ENCODE data around the gene CAP1.

CAP1 gene

DNA sequence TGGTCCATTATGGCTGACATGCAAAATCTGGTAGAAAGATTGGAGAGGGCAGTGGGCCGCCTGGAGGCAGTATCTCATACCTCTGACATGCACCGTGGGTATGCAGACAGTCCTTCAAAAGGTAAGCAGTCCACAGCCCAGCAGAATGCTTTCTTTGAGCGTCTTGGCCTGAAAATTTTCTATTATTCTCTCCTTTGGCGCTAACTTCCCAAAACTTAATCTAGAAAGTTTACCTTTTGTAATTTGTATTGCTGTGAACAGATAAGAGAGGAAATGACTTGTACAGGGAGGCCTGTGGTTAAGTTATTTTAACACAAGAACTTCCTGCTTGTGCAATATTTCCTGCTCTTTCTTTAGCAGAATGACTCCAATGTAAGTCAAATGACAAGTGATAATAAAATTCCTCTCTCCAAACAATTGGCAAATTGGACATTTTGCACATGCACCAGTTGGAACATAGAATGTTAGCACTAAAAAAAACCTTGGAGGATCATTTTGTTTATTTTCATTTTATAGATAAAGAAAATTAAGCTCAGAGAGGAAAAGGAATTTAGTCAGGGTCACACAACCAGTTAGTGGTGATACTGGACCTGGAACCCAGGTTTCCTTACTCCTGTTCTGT, 18.9 kb downstream of the CAP1 start:
- Mint-ChIP-seq H3K36me3 (ENCODE audit: low read depth) (peaks cover 44% of the 10 kb centered on the region), H3K27me3 (ENCODE audit: low read depth) (no peaks in the 10 kb centered on the region), H3K4me3 (no peak overlapping the region), H3K9me3 (no peaks in the 10 kb centered on the region), H3K4me1 (no peaks in the 10 kb centered on the region), H3K27ac (no peak overlapping the region)
- TF ChIP-seq, protein P1, sequence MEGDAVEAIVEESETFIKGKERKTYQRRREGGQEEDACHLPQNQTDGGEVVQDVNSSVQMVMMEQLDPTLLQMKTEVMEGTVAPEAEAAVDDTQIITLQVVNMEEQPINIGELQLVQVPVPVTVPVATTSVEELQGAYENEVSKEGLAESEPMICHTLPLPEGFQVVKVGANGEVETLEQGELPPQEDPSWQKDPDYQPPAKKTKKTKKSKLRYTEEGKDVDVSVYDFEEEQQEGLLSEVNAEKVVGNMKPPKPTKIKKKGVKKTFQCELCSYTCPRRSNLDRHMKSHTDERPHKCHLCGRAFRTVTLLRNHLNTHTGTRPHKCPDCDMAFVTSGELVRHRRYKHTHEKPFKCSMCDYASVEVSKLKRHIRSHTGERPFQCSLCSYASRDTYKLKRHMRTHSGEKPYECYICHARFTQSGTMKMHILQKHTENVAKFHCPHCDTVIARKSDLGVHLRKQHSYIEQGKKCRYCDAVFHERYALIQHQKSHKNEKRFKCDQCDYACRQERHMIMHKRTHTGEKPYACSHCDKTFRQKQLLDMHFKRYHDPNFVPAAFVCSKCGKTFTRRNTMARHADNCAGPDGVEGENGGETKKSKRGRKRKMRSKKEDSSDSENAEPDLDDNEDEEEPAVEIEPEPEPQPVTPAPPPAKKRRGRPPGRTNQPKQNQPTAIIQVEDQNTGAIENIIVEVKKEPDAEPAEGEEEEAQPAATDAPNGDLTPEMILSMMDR (IDR thresholded peaks at IDR 0.05; ENCODE audit: unreplicated experiment in 3 of 3), result no peak

DNA sequence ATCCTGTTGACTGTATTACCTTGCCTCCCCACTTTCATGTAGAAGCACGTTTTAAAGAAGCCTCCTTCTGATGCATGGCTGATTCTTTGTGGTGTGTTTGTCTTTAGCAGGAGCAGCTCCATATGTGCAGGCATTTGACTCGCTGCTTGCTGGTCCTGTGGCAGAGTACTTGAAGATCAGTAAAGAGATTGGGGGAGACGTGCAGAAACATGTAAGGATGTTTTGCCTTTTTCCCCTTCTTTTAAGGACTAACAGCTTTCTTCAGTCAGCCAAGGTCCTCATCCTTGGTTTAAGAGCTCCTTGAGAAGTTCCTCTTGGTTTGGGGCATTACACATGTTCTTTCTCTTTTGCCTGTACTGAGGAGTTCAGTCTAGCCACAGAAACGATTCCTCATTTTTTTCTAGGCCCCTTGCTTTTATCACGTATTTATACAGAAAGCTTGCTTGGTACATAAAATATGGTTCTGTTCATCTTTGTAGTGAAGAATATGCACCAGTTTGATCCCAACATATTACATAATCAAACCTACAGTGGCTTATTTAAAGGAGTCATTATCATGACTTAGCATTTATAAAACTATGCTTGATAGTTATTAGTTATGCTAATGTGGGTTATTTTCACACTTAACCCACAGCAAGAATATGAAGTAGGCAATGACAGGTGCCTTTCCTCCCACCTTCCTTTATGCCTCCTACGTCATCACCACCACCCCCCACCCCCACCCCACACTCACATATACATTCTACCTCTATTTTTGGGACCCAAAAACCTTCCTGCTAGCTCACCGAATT, 19.6 kb downstream of the CAP1 start:
- H3K27ac Mint-ChIP-seq, result no peak overlapping the region
- H3K4me1 Mint-ChIP-seq, result no peaks in the 10 kb centered on the region
- peaks cover 51% of the 10 kb centered on the region for H3K36me3 Mint-ChIP-seq (ENCODE audit: low read depth)
- H3K4me3 Mint-ChIP-seq, result no peak overlapping the region
- H3K9me3 Mint-ChIP-seq, result no peaks in the 10 kb centered on the region
- no peaks in the 10 kb centered on the region for H3K27me3 Mint-ChIP-seq (ENCODE audit: low read depth)
- TF ChIP-seq, protein P1 (IDR thresholded peaks at IDR 0.05; ENCODE audit: unreplicated experiment in 3 of 3), result no peak

DNA sequence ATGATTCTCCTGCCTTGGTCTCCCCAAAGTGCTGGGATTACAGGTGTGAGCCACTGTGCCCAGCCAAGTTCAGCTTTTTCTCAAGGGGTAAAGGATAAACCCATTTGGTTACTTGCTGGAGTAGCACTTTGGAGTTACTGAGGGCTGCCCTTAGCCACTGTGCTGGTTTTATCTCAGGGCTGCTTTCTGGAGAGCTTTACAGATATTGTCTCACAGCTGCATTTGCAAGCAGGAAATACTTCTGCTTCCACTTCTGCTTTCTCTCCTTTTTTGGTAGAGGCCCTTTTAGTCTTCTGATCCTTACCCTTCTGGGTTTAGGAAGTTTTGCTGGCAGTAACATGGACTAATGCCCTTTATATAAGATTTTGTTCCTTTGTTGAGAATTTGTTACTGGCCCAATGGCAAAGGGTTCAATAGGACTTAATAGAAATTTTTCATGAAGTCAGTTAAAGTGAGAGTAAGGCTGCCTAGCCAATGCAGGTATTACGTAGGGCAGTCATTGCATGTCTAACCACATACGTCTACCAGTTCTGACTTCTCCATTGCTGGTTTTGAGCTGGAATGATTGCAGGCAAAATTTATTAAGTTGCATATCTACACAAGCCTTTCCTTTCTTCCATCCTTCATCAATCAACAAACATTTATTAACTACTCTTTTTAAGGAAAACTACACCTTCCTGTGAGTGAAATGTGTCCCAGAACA, 24.4 kb downstream of the CAP1 start:
- Mint-ChIP-seq H3K4me3 (no peak overlapping the region), H3K4me1 (no peaks in the 10 kb centered on the region), H3K9me3 (no peaks in the 10 kb centered on the region), H3K36me3 (ENCODE audit: low read depth) (peaks cover 82% of the 10 kb centered on the region), H3K27me3 (ENCODE audit: low read depth) (no peaks in the 10 kb centered on the region), H3K27ac (no peak overlapping the region)
- TF ChIP-seq, protein P1 (IDR thresholded peaks at IDR 0.05; ENCODE audit: unreplicated experiment in 3 of 3), result no peak

DNA sequence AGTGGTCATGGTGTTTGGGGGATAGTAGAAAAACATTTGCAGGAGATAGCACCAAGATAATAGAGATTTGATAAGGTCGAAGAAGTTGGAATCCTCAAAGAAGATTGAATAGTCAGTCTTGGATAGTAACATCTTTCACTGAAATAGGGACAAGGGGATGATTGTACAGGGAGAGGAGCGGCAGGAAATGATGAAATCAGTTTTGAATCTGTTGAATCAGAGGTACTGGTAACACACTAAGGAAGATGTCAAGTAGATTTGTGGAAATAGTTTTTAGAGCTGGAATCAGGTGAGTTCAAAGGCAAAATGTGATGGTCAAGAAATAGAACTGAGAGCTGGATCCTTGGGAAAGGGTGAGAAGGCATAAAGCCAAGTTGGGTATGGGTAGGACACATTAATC, 26.5 kb downstream of the CAP1 start:
- Mint-ChIP-seq H3K4me3 (no peak overlapping the region), H3K4me1 (no peaks in the 10 kb centered on the region), H3K27ac (no peak overlapping the region), H3K36me3 (ENCODE audit: low read depth) (peaks cover 84% of the 10 kb centered on the region), H3K9me3 (no peaks in the 10 kb centered on the region), H3K27me3 (ENCODE audit: low read depth) (no peaks in the 10 kb centered on the region)
- TF ChIP-seq, protein P1 (IDR thresholded peaks at IDR 0.05; ENCODE audit: unreplicated experiment in 3 of 3), result no peak

DNA sequence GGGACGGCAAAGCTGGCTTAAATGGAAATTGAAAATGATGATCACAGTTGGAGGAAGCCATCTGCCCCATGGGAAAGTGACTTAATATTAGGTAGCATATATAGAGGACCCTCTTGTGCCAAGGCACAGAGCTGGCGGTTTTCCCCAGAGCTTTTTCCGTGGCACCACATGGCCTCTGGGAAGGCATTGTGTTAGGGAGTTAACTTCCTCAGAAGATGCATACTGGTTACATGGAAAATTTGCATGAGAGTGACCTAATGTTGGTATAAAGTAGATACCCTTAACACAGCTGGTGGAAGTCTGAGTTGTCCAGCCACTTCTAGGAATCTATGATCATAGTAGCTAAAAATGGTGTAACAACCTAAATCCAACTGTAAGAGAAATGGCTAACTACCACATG, 27.3 kb downstream of the CAP1 start:
- no peaks in the 10 kb centered on the region for H3K9me3 Mint-ChIP-seq
- no peak overlapping the region for H3K27ac Mint-ChIP-seq
- H3K4me1 Mint-ChIP-seq, result no peaks in the 10 kb centered on the region
- no peak overlapping the region for H3K4me3 Mint-ChIP-seq
- H3K36me3 Mint-ChIP-seq (ENCODE audit: low read depth), result peaks cover 86% of the 10 kb centered on the region
- no peaks in the 10 kb centered on the region for H3K27me3 Mint-ChIP-seq (ENCODE audit: low read depth)
- TF ChIP-seq, protein P1 (IDR thresholded peaks at IDR 0.05; ENCODE audit: unreplicated experiment in 3 of 3), result no peak
